GM19351 (cell line): ENCODE results near the gene HOXA7.

Source experiments
- ATAC-seq: cut with Tn5 transposase; IDR thresholded peaks from one replicate; pipeline ENCODE4 v1.9.1; 2021; ENCODE audit warnings: mild to moderate bottlenecking, moderate library complexity; ENCODE audit not compliant: unreplicated experiment

HOXA7 gene

GRCh38 chr7:27193335-27194001 lies 37.0 kb upstream of the HOXA7 start:
- no peak for ATAC-seq

DNA sequence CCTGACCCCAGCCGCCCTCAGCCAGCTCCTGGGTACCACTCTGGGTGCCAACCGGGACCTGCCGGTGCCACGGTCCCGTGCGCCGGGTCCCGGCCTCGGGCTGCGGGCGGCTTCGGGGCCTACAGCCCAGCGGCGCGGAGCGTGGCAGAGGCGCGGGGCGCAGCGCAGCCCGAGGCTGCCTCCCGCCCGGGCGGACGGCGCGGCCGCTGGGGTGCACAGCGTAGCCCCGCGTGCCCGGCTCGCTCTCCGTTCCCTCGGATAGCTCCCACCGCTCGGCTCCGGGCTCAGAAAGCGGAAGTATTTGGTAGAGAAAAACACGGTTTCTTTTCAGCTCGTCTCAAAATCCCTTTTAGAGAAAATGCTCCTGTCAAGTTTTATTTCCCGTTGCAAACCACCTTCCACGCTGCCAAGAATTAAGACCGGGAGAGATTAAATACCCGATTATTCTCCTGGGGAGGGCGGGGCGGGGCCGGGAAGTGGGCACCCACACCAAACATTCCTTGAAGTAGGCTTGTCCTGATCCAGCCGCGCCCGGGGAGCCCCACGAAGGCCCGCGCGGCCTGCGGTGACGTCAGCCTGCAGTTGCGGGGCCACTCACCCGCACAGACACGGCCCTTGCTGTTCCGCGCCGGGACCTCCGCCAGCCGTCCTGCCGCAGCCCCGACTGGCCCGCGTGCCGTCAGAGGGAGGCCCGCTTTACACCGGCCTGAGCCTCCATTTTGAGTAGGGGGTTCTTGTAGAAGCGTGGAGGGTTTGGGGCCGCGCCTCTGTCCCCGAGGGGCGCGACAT lies 36.3 kb upstream of the HOXA7 start:
- ATAC-seq = no peak

GRCh38 chr7:27191833-27192545 lies 35.5 kb upstream of the HOXA7 start:
- ATAC-seq = no peak

DNA sequence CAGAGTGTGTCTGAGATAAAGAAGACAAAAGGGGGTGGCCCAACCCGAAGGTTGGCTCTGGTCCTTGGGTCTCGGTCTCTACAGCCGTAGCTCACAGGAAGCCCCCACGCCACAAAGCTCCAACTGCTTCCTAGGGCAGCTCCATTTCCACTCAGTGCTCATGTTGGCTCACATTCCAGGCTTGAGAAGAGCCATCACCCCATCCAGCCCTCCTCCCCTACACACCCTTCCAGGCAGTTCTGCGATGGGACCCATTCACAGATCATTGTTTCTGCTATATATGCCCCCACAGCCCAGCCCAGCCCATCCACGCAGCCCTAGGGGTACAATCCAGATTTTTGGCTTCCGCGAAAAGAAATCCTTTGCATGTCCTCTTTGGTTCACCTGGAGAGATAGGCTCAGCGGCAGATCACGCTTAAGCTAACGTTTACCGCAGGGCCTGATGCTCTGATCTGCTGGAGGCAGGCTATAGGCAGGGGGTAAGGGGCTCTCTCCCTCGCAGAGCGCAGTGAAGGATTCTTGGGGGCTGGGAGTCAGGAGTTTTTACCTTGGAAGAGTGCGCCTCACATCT lies 34.8 kb upstream of the HOXA7 start:
- no peak for ATAC-seq

DNA sequence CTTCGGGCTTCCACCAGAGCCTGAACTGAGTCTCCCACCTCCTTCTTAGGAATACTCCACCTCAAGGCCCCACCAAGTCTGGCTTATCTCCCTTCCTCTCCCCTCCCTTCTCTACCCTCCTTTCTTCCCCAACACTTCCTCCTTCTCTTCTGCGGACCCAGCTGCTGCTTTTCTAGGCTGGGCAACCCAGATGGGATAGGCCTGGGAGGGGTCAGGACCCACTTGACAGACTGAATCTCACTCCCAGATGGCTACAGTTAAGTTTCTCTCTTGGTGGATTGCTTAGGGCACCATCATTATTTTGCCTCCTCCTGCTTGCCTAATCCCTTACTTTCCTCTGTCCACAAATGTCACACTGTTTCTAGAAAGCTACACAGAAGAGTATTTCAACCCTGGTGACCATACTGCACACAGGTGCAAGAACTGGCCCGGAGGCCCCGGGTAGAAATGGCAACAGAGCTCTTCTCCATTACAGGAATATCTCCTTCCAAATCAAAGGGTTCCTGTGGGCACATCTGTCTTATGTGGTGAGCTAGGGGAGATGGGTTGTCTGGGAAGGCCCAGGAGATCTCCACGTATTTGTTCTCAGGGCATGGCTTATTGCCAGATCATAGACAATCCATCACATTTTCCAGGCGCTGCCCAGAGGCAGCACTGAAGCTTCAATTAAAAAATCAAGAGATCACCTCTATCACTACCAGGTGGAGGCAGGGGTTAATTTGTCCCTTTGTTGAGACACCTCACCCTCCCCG lies 33.7 kb upstream of the HOXA7 start:
- ATAC-seq = no peak

DNA sequence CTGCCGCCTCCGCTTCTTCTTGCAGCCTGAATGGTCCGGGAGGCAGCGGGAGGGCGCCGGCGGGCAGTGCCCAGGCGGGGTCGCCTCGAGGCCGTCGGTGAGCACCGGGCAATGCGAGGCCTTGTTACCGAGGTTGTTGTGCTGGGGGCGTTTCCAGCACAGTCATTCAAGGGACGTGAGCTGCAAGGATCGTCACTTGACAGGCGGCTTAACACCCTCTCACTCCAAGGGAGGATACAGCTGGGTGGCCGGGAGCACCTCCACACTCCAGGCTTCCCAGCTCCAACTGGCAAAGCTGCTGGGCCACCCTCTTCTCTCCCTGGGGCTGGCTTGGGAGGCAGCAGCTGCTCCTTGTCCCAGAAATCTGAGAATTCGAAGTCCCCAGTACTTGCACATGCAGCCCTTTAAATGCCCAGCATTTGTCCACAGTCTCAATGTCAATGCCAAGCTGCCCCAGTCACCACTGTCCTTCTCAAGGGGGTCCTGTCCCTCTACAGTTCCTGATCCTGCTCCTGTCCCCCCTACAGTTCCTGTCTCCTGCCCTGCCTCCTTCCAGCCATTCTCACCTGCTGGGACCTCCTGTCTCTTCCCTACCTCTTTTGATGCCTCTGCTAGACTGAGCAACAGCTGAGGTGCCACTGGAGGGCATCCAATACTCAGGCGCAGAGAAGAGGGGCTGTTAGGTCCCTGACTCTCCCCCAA lies 33.0 kb upstream of the HOXA7 start:
- ATAC-seq = no peak

GRCh38 chr7:27188386-27189294 lies 32.2 kb upstream of the HOXA7 start:
- ATAC-seq = no peak

- ATAC-seq = no peak
Observed at GRCh38 chr7:27187475-27188385, 31.3 kb upstream of the HOXA7 start.

- ATAC-seq = no peak
Observed at GRCh38 chr7:27186668-27187474, 30.4 kb upstream of the HOXA7 start.

DNA sequence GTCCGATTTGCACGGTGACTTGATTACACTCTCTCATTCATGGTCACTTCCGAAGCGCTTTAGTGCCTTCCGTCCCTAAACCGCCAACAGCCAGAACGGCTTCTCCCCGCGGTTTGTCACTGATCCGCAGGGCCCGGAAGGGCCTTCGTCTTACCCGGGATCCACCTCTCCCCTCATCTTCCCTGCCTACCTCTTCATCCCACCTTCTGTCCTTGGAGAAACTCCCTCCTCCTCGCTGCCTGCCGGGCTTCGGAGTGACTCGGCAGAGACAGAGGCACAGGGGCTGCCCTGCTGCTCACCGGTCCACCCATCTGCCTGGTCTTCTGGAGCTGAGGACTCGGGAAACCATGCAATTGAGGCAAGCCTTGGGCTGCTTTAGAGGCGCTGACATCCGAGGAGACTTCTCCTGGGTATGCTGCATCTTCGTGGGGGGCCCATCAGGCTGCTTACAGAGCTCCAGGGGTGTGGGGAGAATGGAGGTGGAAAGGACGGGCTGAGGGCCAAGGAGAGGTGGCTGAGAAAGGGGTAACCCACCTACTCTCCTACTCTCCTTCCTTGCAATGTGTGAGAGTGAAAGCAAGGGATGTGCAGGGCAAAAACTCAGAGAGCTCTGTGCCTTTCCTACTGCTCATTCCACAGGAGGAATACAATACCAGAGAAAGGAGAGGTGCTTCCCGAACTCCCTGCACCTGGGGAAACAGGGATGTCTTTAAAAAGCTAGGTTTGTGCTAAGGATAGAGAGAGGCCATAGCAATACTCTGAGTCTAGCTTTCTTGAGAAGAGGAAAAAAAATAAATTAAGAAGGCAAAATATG lies 29.6 kb upstream of the HOXA7 start:
- no peak for ATAC-seq

- no peak for ATAC-seq
Observed at GRCh38 chr7:27185013-27185853, 28.8 kb upstream of the HOXA7 start, which contains the start of gene HOXA11. TSS of gene HOXA11 (minus strand) at chr7:27185232. CDS start at chr7:27185144, 88 bp downstream.

DNA sequence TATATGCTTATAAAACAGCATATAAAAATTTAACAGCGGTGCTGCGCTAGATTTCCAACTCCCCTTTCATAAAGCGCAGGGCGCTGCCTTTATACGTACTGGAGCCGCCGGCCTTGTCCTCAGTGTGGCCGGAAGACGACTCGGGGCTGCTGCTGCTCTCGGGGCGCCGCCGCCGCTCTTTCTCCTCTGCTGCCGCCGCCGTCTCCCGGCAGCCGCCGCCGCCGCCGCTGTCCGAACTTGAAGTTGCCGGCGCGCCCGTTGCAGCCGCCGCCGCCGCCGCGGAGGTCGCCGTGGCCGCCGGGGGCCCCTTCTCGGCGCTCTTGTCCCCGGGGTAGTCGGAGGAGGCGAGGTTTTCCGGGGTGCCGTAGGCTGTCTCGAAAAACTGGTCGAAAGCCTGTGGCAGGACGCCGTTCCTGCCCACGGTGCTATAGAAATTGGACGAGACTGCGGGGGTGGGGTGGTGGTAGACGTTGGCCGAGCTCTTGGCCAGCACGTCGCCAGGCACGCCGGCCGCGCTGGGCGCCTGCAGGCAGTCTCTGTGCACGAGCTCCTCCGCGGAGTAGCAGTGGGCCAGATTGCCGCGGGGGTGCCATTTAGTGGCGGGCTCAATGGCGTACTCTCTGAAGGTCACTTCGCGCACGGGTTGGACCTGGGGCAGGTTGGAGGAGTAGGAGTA lies 28.0 kb upstream of the HOXA7 start:
- ATAC-seq = no peak

DNA sequence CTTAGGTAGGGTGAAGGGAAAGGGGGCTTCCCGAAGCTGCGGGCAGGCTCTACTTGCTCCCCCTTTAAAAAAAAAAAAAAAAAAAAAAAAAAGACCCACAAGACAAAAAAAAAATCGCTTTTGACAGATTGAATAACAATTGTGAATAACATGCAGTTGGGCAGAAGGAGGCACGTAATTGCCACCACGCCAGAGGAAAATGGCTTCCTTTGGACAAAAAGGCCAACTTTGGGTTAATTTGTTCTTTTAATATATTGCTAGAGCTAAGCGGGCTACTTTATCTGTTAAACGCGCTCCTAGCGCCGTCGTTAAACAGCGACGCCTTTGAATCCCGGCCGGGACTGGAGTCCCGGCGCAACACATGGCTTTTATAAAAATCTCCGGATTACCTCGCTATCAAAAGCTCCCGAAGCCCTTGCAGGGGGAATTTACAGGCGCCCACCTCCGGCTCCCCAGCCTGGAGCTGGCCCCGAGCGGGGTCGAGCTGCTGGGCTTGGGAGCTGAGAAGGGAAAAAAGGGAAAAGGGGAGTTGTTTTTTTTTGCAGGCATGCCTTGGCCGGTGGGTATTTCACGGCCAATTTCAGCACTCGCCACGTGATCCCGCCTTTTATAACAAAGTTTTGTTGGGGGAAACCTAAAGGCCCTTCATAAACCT lies 27.3 kb upstream of the HOXA7 start:
- ATAC-seq = no peak
